ENCODE results near the gene IPMK.

Gene IPMK

GRCh38 chr10:58225654-58226053, 42.0 kb downstream of the IPMK start:
- no peak for TF ChIP-seq CTCF (IDR thresholded peaks at IDR 0.05; ENCODE audit: insufficient read depth, low read length, poor library complexity, severe bottlenecking)
- DNase-seq (ENCODE audit: extremely low read depth, insufficient read length) = no peak
- no peaks in the 10 kb centered on the region for H3K27me3 ChIP-seq (replicated peaks; ENCODE audit: control insufficient read depth, insufficient read depth, low read length)
- no peak overlapping the region for H3K4me3 ChIP-seq (replicated peaks; ENCODE audit: low read depth, low read length)
- no peaks in the 10 kb centered on the region for H3K36me3 ChIP-seq (ENCODE audit: control insufficient read depth, insufficient read depth, low read length)

- DNase-seq (ENCODE audit: extremely low read depth, insufficient read length) = no peak
- Histone ChIP-seq H3K36me3 (ENCODE audit: control insufficient read depth, insufficient read depth, low read length) (peaks cover 1% of the 10 kb centered on the region; the same call in 1 of the 2 replicates), H3K4me3 (replicated peaks; ENCODE audit: low read depth, low read length) (no peak overlapping the region), H3K27me3 (replicated peaks; ENCODE audit: control insufficient read depth, insufficient read depth, low read length) (no peaks in the 10 kb centered on the region)
- no peak for TF ChIP-seq CTCF (IDR thresholded peaks at IDR 0.05; ENCODE audit: insufficient read depth, low read length, poor library complexity, severe bottlenecking)
These were observed 46.8 kb downstream of the IPMK start for GRCh38 chr10:58220769-58221451.

- Histone ChIP-seq H3K36me3 (ENCODE audit: control insufficient read depth, insufficient read depth, low read length) (peaks cover 1% of the 10 kb centered on the region; the same call in 1 of the 2 replicates), H3K27me3 (replicated peaks; ENCODE audit: control insufficient read depth, insufficient read depth, low read length) (no peaks in the 10 kb centered on the region), H3K4me3 (replicated peaks; ENCODE audit: low read depth, low read length) (no peak overlapping the region)
- no peak for TF ChIP-seq CTCF (IDR thresholded peaks at IDR 0.05; ENCODE audit: insufficient read depth, low read length, poor library complexity, severe bottlenecking)
- DNase-seq (ENCODE audit: extremely low read depth, insufficient read length) = no peak
These were observed 47.8 kb downstream of the IPMK start for GRCh38 chr10:58219875-58220274.

GRCh38 chr10:58217612-58218011, 50.1 kb downstream of the IPMK start:
- H3K27me3 ChIP-seq (replicated peaks; ENCODE audit: control insufficient read depth, insufficient read depth, low read length) = no peaks in the 10 kb centered on the region
- H3K4me3 ChIP-seq (replicated peaks; ENCODE audit: low read depth, low read length) = no peak overlapping the region
- TF ChIP-seq CTCF (IDR thresholded peaks at IDR 0.05; ENCODE audit: insufficient read depth, low read length, poor library complexity, severe bottlenecking) = no peak
- no peak for DNase-seq (ENCODE audit: extremely low read depth, insufficient read length)
- H3K36me3 ChIP-seq (ENCODE audit: control insufficient read depth, insufficient read depth, low read length) = peaks cover 4% of the 10 kb centered on the region

- no peak for DNase-seq (ENCODE audit: extremely low read depth, insufficient read length)
- TF ChIP-seq CTCF (IDR thresholded peaks at IDR 0.05; ENCODE audit: insufficient read depth, low read length, poor library complexity, severe bottlenecking) = no peak
- Histone ChIP-seq H3K36me3 (ENCODE audit: control insufficient read depth, insufficient read depth, low read length) (peaks cover 7% of the 10 kb centered on the region), H3K27me3 (replicated peaks; ENCODE audit: control insufficient read depth, insufficient read depth, low read length) (no peaks in the 10 kb centered on the region), H3K4me3 (replicated peaks; ENCODE audit: low read depth, low read length) (no peak overlapping the region)
These were observed 55.1 kb downstream of the IPMK start for GRCh38 chr10:58212622-58213021.

- no peak overlapping the region for H3K4me3 ChIP-seq (replicated peaks; ENCODE audit: low read depth, low read length)
These were observed 57.5 kb downstream of the IPMK start for GRCh38 chr10:58210160-58210559.

More at GRCh38 chr10:58210160-58210559, 57.5 kb downstream of the IPMK start:
- Histone ChIP-seq H3K27me3 (replicated peaks; ENCODE audit: control insufficient read depth, insufficient read depth, low read length) (no peaks in the 10 kb centered on the region), H3K36me3 (ENCODE audit: control insufficient read depth, insufficient read depth, low read length) (peaks cover 7% of the 10 kb centered on the region)
- TF ChIP-seq CTCF (IDR thresholded peaks at IDR 0.05; ENCODE audit: insufficient read depth, low read length, poor library complexity, severe bottlenecking) = no peak
- DNase-seq (ENCODE audit: extremely low read depth, insufficient read length) = no peak
